Suprapubic skin (tissue), 2 donors: Measurements from ENCODE around the gene ZFYVE1.

Experiments used
- EP300 ChIP-seq: sonication (generic); formaldehyde crosslinking; IDR thresholded peaks from one replicate; pipeline ENCODE4 v1.6.1; 2017; ENCODE audit warnings: antibody characterized with exemption
- POLR2A ChIP-seq, 2 donors: fragments of 450-650 bp; IDR thresholded peaks; one replicate each; pipeline ENCODE4 v1.6.1; 2017; ENCODE audit warnings: antibody characterized with exemption in 2 of 2, mild to moderate bottlenecking in 2 of 2, moderate library complexity in 2 of 2

- TF ChIP-seq EP300 (no peak), POLR2A (IDR thresholded peaks at IDR 0.05) (no peak)
Observed at GRCh38 chr14:73049428-73049827, 22.5 kb upstream of the ZFYVE1 start.
